GM12878 (cell line): ENCODE results near the gene GSK3A. TPM values are rescaled to one million over a fixed set of nuclear protein-coding genes. Genes with fewer than 3 reads are reported as not detected.
A peak's percentile ranks its signal among the peaks of the same experiment; 100 is the strongest.

Source experiments
- ATAC-seq: fragments of 200-7000 bp; cut with Tn5 transposase; 3 replicates; pipeline ENCODE4 v1.9.1; 2020; ENCODE audit warnings: mild to moderate bottlenecking, moderate library complexity
- BruUV-seq: library from RNA; stranded (reverse); fragments of 400-500 nt; replicated peaks from 2 replicates; lab custom pipeline; 2021; lab: Mats Ljungman, UMichigan
- CTCF ChIA-PET: fragments of 300-600 bp; sonication (Branson Sonifier 250); formaldehyde crosslinking; extraction: SDS; loops from one replicate; lab custom pipeline; 2021; ENCODE audit warnings: inconsistent platforms; lab: Yijun Ruan, JAX
- POLR2A ChIA-PET: fragments of 350-600 bp; formaldehyde crosslinking; extraction: SDS; loops from one replicate; lab custom pipeline; 2021; ENCODE audit warnings: inconsistent platforms; lab: Charles Lee
- RAD21 ChIA-PET: fragments of 300-600 bp; sonication (Branson Sonifier 250); formaldehyde crosslinking; loops from one replicate; lab custom pipeline; 2023; ENCODE audit warnings: antibody characterized with exemption; ENCODE audit not compliant: unreplicated experiment; lab: Charles Lee
- SMC1A ChIA-PET: fragments of 300-600 bp; sonication (Branson Sonifier 250); formaldehyde crosslinking; loops from one replicate; lab custom pipeline; 2023; ENCODE audit not compliant: unreplicated experiment, uncharacterized antibody; lab: Charles Lee
- DNase-seq: peaks from one replicate; pipeline ENCODE4 v3.0.0-alpha.2; 2011; ENCODE audit warnings: low read depth, low spot score
- FAIRE-seq: peaks from 3 replicates; lab custom pipeline; 2011; peaks lifted over from hg19 to GRCh38; lab: Jason Lieb, UNC
- H2AFZ ChIP-seq: 2 replicates; pipeline ENCODE4 v1.6.0; 2011; ENCODE audit warnings: low read depth, low read length, control low read depth; ENCODE audit not compliant: control insufficient read depth
- H3K27ac ChIP-seq: 2 replicates; pipeline ENCODE4 v1.5.1; 2011; ENCODE audit warnings: control low read depth; ENCODE audit not compliant: control insufficient read depth, insufficient read depth
- H3K27me3 ChIP-seq, 2 experiments: replicated peaks in 1 of 2; 2 replicates each; pipeline versions ENCODE4 v1.6.0 to v1.6.1; 2011; ENCODE audit warnings: low read length in 1 of 2; ENCODE audit not compliant: control insufficient read depth in 2 of 2, insufficient read depth in 2 of 2
- H3K36me3 ChIP-seq, 2 experiments: 2 replicates each; pipeline ENCODE4 v1.5.1; 2011; ENCODE audit warnings: low read length in 1 of 2; ENCODE audit not compliant: control insufficient read depth in 2 of 2, insufficient read depth in 2 of 2
- H3K4me1 ChIP-seq: 2 replicates; pipeline ENCODE4 v1.6.1; 2011; ENCODE audit warnings: mild to moderate bottlenecking, low read length, moderate library complexity, mixed read lengths; ENCODE audit not compliant: control insufficient read depth, insufficient read depth
- H3K4me2 ChIP-seq: 2 replicates; pipeline ENCODE4 v1.6.0; 2011; ENCODE audit warnings: control low read depth; ENCODE audit not compliant: control insufficient read depth, insufficient read depth
- H3K4me3 ChIP-seq: fragments of 200-600 bp; sonication (generic); 2 replicates; pipeline ENCODE4 v1.5.1; 2016
- H3K79me2 ChIP-seq: 2 replicates; pipeline ENCODE4 v1.6.0; 2011; ENCODE audit warnings: low read length; ENCODE audit not compliant: control insufficient read depth, insufficient read depth
- H3K9ac ChIP-seq: 2 replicates; pipeline ENCODE4 v1.8.0; 2011; ENCODE audit warnings: low read length, control low read depth, mixed read lengths; ENCODE audit not compliant: control insufficient read depth, insufficient read depth
- H3K9me3 ChIP-seq: replicated peaks from 3 replicates; pipeline ENCODE4 v1.5.1; 2011; ENCODE audit warnings: mild to moderate bottlenecking, low read length; ENCODE audit not compliant: control insufficient read depth, insufficient read depth
- H4K20me1 ChIP-seq: 2 replicates; pipeline ENCODE4 v1.6.0; 2011; ENCODE audit not compliant: control insufficient read depth, insufficient read depth
- ZNF622 ChIP-seq: fragments of 450-650 bp; IDR thresholded peaks from 2 replicates; pipeline ENCODE4 v1.6.1; 2017; ENCODE audit warnings: mild to moderate bottlenecking, inconsistent platforms
- WGBS: methylation state at CpG from one replicate; pipeline ENCODE4 v1.1.6; 2016; ENCODE audit warnings: low lambda C conversion rate; ENCODE audit not compliant: insufficient replicate concordance, insufficient coverage; ENCODE audit errors: missing lambda C conversion rate; 5-methylcytosine and 5-hydroxymethylcytosine counted together
- in situ Hi-C: fragments of 300-500 bp; cut with MboI; formaldehyde crosslinking; loops from 9 replicates; pipeline ENCODE4 v1.14.3; 2018; ENCODE audit warnings: mixed read lengths
- intact Hi-C: fragments of 100-400 bp; cut with micrococcal nuclease; formaldehyde crosslinking; loops from one replicate; pipeline ENCODE4 v1.14.2; 2022; ENCODE audit not compliant: unreplicated experiment
- polyA plus RNA-seq, 11 experiments: library from polyadenylated mRNA; depleted of rRNA in 4 of 11; unstranded in 6 of 11; stranded (reverse) in 5 of 11; fragments of >200 nt; fragmentation: Nextera tagmentation in 4 of 11; fragmentation: Illumina TruSeq in 1 of 11; extraction: Ambion mirVana in 4 of 11; extraction: Trizol in 1 of 11; gene quantifications; 1 replicate in 1 of 11; 2 replicates in 10 of 11; pipeline versions ENCODE4 v1.2.1 to v1.2.3, GENCODE V29; 2011 to 2016; ENCODE audit warnings: inconsistent platforms in 2 of 11, missing spikeins in 2 of 11, low read depth in 1 of 11
- total RNA-seq, 4 experiments: library from RNA; depleted of rRNA in 3 of 4; stranded (reverse); fragments of >200 nt in 3 of 4; fragmentation: Illumina TruSeq in 1 of 4; extraction: Trizol in 1 of 4; gene quantifications; 2 replicates each; pipeline versions ENCODE4 v1.2.1 to v1.2.3, GENCODE V29; 2013 to 2021
- TF ChIP-seq, protein P1 (sequence below): fragments of 450-650 bp; IDR thresholded peaks from 2 replicates; pipeline ENCODE4 v1.6.1; 2017; ENCODE audit warnings: mild to moderate bottlenecking, moderate library complexity
- TF ChIP-seq, protein P2 (sequence below): fragments of 450-650 bp; IDR thresholded peaks from 2 replicates; pipeline ENCODE4 v1.6.1; 2017; ENCODE audit warnings: mild to moderate bottlenecking, low read depth, inconsistent platforms; ENCODE audit not compliant: poor library complexity, severe bottlenecking

The GSK3A gene
- total and polyA plus RNA-seq, 10 of the 15 experiments (the other 5 are each of a cell fraction or from before 2014, with no cell fraction given), result 1.00 to 47.9 (median 15.2) TPM

DNA sequence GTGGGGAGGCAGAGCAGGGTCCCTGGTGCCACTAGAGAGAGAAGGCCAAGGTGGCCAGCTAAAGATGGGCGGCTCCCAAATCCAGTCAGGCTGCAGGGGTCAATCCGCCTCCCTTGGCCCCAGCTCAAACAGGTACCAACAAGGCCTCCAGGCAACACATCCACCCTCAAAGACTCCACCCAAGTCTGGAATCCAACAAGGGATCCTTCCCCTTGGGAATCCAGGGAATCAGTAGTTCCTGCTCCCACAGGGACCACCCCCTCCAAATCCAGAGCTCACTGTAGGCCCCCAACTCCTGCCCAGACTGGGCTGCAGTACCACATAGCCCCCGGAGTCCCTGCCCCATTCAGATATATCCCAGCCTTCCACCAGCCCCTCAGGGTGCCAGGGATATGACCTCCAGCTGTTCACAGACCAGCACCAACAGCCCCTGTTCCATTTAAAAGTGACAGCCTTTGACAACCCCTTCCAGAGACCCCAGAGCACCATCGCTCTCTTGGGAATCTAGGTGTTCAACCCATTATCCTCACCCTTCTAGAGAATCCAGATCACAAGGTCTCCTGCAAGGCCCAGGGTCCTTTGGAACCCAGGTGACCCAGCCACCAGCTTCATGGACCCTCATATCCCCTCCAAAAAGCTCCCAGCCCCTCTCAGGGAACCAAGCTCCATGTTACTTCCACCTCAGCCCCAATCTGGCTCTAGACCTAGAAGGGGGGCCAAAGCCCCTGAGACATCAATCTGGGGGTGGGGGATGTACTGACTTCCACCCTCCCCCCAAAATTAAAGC is 9.4 kb upstream of the GSK3A start:
- peak overlapping the region; percentile 18; the same call in 1 of the 2 replicates for H3K27ac ChIP-seq
- BruUV-seq, result no TSS peak
- ATAC-seq (no peak), FAIRE-seq (no peak), DNase-seq (no peak)
- H3K27me3 ChIP-seq, result no peaks in the 10 kb centered on the region
- H3K4me3 ChIP-seq, result peak overlapping the region; percentile 99; the same call in 1 of the 2 replicates
- H4K20me1 ChIP-seq, result no peaks in the 10 kb centered on the region
- in situ Hi-C loops, result no loop called here
- TF ChIP-seq ZNF622, result no peak
- TF ChIP-seq, protein P1, sequence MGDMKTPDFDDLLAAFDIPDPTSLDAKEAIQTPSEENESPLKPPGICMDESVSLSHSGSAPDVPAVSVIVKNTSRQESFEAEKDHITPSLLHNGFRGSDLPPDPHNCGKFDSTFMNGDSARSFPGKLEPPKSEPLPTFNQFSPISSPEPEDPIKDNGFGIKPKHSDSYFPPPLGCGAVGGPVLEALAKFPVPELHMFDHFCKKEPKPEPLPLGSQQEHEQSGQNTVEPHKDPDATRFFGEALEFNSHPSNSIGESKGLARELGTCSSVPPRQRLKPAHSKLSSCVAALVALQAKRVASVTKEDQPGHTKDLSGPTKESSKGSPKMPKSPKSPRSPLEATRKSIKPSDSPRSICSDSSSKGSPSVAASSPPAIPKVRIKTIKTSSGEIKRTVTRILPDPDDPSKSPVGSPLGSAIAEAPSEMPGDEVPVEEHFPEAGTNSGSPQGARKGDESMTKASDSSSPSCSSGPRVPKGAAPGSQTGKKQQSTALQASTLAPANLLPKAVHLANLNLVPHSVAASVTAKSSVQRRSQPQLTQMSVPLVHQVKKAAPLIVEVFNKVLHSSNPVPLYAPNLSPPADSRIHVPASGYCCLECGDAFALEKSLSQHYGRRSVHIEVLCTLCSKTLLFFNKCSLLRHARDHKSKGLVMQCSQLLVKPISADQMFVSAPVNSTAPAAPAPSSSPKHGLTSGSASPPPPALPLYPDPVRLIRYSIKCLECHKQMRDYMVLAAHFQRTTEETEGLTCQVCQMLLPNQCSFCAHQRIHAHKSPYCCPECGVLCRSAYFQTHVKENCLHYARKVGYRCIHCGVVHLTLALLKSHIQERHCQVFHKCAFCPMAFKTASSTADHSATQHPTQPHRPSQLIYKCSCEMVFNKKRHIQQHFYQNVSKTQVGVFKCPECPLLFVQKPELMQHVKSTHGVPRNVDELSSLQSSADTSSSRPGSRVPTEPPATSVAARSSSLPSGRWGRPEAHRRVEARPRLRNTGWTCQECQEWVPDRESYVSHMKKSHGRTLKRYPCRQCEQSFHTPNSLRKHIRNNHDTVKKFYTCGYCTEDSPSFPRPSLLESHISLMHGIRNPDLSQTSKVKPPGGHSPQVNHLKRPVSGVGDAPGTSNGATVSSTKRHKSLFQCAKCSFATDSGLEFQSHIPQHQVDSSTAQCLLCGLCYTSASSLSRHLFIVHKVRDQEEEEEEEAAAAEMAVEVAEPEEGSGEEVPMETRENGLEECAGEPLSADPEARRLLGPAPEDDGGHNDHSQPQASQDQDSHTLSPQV, result no peak
- TF ChIP-seq, protein P2, sequence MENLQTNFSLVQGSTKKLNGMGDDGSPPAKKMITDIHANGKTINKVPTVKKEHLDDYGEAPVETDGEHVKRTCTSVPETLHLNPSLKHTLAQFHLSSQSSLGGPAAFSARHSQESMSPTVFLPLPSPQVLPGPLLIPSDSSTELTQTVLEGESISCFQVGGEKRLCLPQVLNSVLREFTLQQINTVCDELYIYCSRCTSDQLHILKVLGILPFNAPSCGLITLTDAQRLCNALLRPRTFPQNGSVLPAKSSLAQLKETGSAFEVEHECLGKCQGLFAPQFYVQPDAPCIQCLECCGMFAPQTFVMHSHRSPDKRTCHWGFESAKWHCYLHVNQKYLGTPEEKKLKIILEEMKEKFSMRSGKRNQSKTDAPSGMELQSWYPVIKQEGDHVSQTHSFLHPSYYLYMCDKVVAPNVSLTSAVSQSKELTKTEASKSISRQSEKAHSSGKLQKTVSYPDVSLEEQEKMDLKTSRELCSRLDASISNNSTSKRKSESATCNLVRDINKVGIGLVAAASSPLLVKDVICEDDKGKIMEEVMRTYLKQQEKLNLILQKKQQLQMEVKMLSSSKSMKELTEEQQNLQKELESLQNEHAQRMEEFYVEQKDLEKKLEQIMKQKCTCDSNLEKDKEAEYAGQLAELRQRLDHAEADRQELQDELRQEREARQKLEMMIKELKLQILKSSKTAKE, result no peak
- peak overlapping the region; percentile 77 for H3K9ac ChIP-seq
- ChIA-PET POLR2A (interaction anchor here (0.5 to 1.8 kb wide), 5 partner anchors 9 to 56 kb away, joined by 3 to 13 read pairs (median 5); partner anchors contain the start of genes CIC and GSK3A), RAD21 (interaction anchor here (1.9 kb wide), 1 partner anchor 28 kb away, joined by 5 read pairs; no protein-coding TSS in a partner anchor), SMC1A (interaction anchor here (1.3 to 1.9 kb wide), 3 partner anchors 19 to 30 kb away, joined by 3 to 13 read pairs (median 5); no protein-coding TSS in a partner anchor), CTCF (interaction anchor here (0.6 to 2.3 kb wide), 5 partner anchors 9 to 47 kb away, joined by 3 to 19 read pairs (median 4); partner anchors contain the start of genes CIC and GSK3A)
- no peaks in the 10 kb centered on the region for H3K9me3 ChIP-seq
- WGBS, result 95% methylated on average over 4 of the region's 4 CpGs
- no peak overlapping the region for H2AFZ ChIP-seq
- intact Hi-C loops, result no loop called here
- peak overlapping the region; percentile 91 for H3K4me2 ChIP-seq
- peaks cover 0 to 7% of the 10 kb centered on the region in 2 experiments; a peak in 2 of 4 replicates for H3K36me3 ChIP-seq
- peaks cover 43% of the 10 kb centered on the region for H3K79me2 ChIP-seq
- H3K4me1 ChIP-seq, result peaks cover 16% of the 10 kb centered on the region
